Smooth muscle cell (in vitro differentiated cells): ENCODE data around the gene COMMD2. TPM values are rescaled to one million over a fixed set of nuclear protein-coding genes. Genes with fewer than 3 reads are reported as not detected.

Source experiments
- DNase-seq: peaks from one replicate; lab custom pipeline; 2025; ENCODE audit not compliant: unreplicated experiment; lab: John Stamatoyannopoulos, UW
- H2AFZ ChIP-seq: fragments of 200-600 bp; sonication (generic); 2 replicates; pipeline ENCODE4 v1.6.0; 2016; ENCODE audit warnings: antibody characterized with exemption, low read depth, mild to moderate bottlenecking
- H3F3A ChIP-seq: fragments of 200-600 bp; sonication (generic); 2 replicates; pipeline ENCODE4 v1.6.0; 2017; ENCODE audit warnings: antibody characterized with exemption, low read depth
- H3K27ac ChIP-seq: fragments of 200-600 bp; sonication (generic); 2 replicates; pipeline ENCODE4 v1.5.1; 2016; ENCODE audit warnings: low read depth, mild to moderate bottlenecking
- H3K27me3 ChIP-seq: fragments of 200-600 bp; sonication (generic); 2 replicates; pipeline ENCODE4 v1.6.1; 2016; ENCODE audit warnings: low read depth, mild to moderate bottlenecking
- H3K36me3 ChIP-seq: fragments of 200-600 bp; sonication (generic); 2 replicates; pipeline ENCODE4 v1.5.1; 2016; ENCODE audit warnings: low read depth
- H3K4me1 ChIP-seq: fragments of 200-600 bp; sonication (generic); 2 replicates; pipeline ENCODE4 v1.5.1; 2016; ENCODE audit warnings: low read depth
- H3K4me2 ChIP-seq: fragments of 200-600 bp; sonication (generic); 2 replicates; pipeline ENCODE4 v1.6.0; 2016; ENCODE audit warnings: mild to moderate bottlenecking
- H3K4me3 ChIP-seq: fragments of 200-600 bp; sonication (generic); 2 replicates; pipeline ENCODE4 v1.5.1; 2016; ENCODE audit warnings: mild to moderate bottlenecking
- H3K79me2 ChIP-seq: fragments of 200-600 bp; sonication (generic); 2 replicates; pipeline ENCODE4 v1.6.0; 2016; ENCODE audit warnings: low read depth, mild to moderate bottlenecking
- H3K9ac ChIP-seq: fragments of 200-600 bp; sonication (generic); 2 replicates; pipeline ENCODE4 v1.6.0; 2016; ENCODE audit warnings: low read depth
- H3K9me3 ChIP-seq: fragments of 200-600 bp; sonication (generic); replicated peaks from 2 replicates; pipeline ENCODE4 v1.5.1; 2016; ENCODE audit warnings: low read depth
- H4K20me1 ChIP-seq: fragments of 200-600 bp; sonication (generic); 2 replicates; pipeline ENCODE4 v1.6.0; 2016; ENCODE audit warnings: low read depth
- CTCF ChIP-seq: fragments of 200-600 bp; sonication (generic); IDR thresholded peaks from 2 replicates; pipeline ENCODE4 v1.5.1; 2017; ENCODE audit warnings: borderline replicate concordance, mild to moderate bottlenecking, antibody characterized with exemption; ENCODE audit not compliant: insufficient read depth, poor library complexity, severe bottlenecking
- WGBS: methylation state at CpG from one replicate; pipeline ENCODE4 v1.1.7; 2016; ENCODE audit warnings: low lambda C conversion rate; 5-methylcytosine and 5-hydroxymethylcytosine counted together
- polyA plus RNA-seq: library from polyadenylated mRNA; unstranded; fragments of >200 nt; fragmentation: Nextera tagmentation; extraction: Ambion mirVana; gene quantifications from 2 replicates; pipeline ENCODE4 v1.2.1, GENCODE V29; 2016
- total RNA-seq: library from RNA; depleted of rRNA; stranded (reverse); fragments of >200 nt; gene quantifications from 2 replicates; pipeline ENCODE4 v1.2.3, GENCODE V29; 2014

The COMMD2 gene
- total and polyA plus RNA-seq, 2 experiments from 2014 or later: 47.5 to 56.3 TPM

GRCh38 chr3:149726716-149727407, 25.4 kb downstream of the COMMD2 start:
- no peak overlapping the region for H3K4me3 ChIP-seq
- TF ChIP-seq CTCF: no peak
- no peak overlapping the region for H3K27ac ChIP-seq
- no peak for DNase-seq
- 95% methylated on average over 2 of the region's 2 CpGs for WGBS
- H3K36me3 ChIP-seq: no peaks in the 10 kb centered on the region
- H3K9ac ChIP-seq: no peak overlapping the region
- no peaks in the 10 kb centered on the region for H3K27me3 ChIP-seq
- H3F3A ChIP-seq: no peaks in the 10 kb centered on the region
- H3K9me3 ChIP-seq: no peaks in the 10 kb centered on the region
- H3K4me2 ChIP-seq: no peak overlapping the region
- H3K4me1 ChIP-seq: no peaks in the 10 kb centered on the region
- H2AFZ ChIP-seq: no peak overlapping the region
- no peaks in the 10 kb centered on the region for H4K20me1 ChIP-seq
- H3K79me2 ChIP-seq: no peaks in the 10 kb centered on the region

- H3K4me2 ChIP-seq: no peak overlapping the region
Observed at GRCh38 chr3:149723781-149724180, 28.5 kb downstream of the COMMD2 start.

GRCh38 chr3:149720918-149721317, 31.4 kb downstream of the COMMD2 start:
- Histone ChIP-seq H3K9ac (no peak overlapping the region), H4K20me1 (no peaks in the 10 kb centered on the region), H3K79me2 (no peaks in the 10 kb centered on the region), H3K27ac (no peak overlapping the region), H3K27me3 (no peaks in the 10 kb centered on the region), H3K4me3 (no peak overlapping the region), H2AFZ (no peak overlapping the region), H3F3A (no peaks in the 10 kb centered on the region), H3K36me3 (no peaks in the 10 kb centered on the region), H3K4me1 (peaks cover 3% of the 10 kb centered on the region), H3K9me3 (peaks cover 3% of the 10 kb centered on the region), H3K4me2 (no peak overlapping the region)
- 96% methylated on average over 2 of the region's 2 CpGs for WGBS
- TF ChIP-seq CTCF: no peak
- DNase-seq: no peak

More at GRCh38 chr3:149723781-149724180, 28.5 kb downstream of the COMMD2 start:
- Histone ChIP-seq H2AFZ (no peak overlapping the region), H3K4me1 (no peaks in the 10 kb centered on the region), H3K9ac (no peak overlapping the region), H3K9me3 (peaks cover 3% of the 10 kb centered on the region), H3K27me3 (no peaks in the 10 kb centered on the region), H3K4me3 (no peak overlapping the region), H3F3A (no peaks in the 10 kb centered on the region), H3K79me2 (no peaks in the 10 kb centered on the region), H3K27ac (no peak overlapping the region), H3K36me3 (no peaks in the 10 kb centered on the region), H4K20me1 (no peaks in the 10 kb centered on the region)
- no peak for DNase-seq
- TF ChIP-seq CTCF: no peak
